ENCODE data around the gene EHMT1.
"Not testable (repeated sequence)": the region's sequence is repeated elsewhere in the genome, so short reads cannot be mapped to it uniquely, and the experiment has no call there.

The EHMT1 gene

GRCh38 chr9:137734181-137734580 lies 115.4 kb downstream of the EHMT1 start:
- DNase-seq (ENCODE audit: low spot score) (no peak), FAIRE-seq (no peak)

DNA sequence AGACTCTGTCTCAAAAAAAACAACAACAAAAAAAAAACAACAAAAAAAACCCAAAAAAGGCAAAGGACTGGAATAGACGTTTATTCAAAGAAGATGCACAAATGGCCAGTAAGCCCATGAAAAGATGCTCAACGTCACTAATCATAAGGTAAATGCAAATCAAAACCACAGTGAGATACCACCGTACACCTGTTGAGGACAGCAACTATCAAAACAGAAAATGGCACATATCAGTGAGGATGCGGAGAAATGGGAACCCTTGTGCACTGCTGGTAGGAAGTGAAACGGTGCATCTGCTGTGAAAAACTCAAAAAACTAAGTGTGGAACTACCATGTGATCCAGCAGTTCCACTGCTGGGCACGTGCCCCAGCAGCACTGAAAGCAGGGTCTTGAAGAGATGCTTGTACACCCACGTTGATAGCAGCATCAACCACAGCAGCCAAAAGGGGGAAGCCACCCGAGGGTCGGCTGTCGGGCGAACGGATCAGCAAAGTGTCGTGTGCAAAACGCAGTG lies 119.4 kb downstream of the EHMT1 start:
- not testable (repeated sequence) for FAIRE-seq; DNase-seq (ENCODE audit: low spot score)

- no peak for DNase-seq (ENCODE audit: low spot score)
Observed at GRCh38 chr9:137738703-137739102, 119.9 kb downstream of the EHMT1 start.

GRCh38 chr9:137739371-137740309 lies 120.8 kb downstream of the EHMT1 start:
- FAIRE-seq = no peak
- no peak for DNase-seq (ENCODE audit: low spot score)

More at GRCh38 chr9:137738703-137739102, 119.9 kb downstream of the EHMT1 start:
- no peak for FAIRE-seq

GRCh38 chr9:137740312-137740711 lies 121.5 kb downstream of the EHMT1 start:
- FAIRE-seq (no peak), DNase-seq (ENCODE audit: low spot score) (no peak)

DNA sequence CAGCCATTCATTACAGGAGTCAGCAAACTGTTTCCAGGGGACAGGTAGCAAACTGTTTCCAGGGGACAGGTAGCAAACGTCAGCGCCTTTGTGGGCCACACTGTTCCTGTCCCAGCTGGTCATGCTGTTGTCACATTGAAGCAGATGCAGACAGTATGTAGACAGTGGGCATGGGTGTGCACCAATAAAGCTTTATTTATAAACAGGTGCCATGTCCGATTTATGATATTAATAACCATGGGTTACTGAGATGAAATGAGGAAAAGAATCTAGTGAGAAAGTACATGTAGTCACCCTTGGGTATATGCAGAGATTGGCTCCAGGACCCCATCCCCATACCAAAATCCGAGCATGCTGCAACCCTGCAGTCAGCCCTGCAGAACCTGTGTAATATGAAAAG lies 122.5 kb downstream of the EHMT1 start:
- DNase-seq (ENCODE audit: low spot score) = no peak
- FAIRE-seq = no peak

DNA sequence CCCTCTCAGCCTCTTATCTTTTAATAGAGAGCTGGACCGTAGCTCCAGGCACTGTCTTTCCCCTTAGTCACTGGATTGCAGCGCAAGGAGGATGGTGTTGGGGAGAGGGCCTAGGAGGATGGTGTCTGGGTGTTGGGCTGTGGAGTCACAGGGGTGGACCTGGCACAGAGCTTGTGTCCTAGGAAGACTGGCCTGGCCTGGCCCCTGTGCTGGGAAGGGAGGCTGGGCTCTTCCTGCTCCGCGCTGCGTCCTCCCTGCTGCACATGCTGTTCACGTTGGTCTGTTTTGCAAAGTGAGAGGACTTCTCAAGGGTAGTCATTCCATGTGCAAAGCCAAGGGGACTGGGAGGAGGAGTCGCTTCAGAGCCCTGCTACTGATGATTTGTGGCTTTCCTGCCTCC lies 123.9 kb downstream of the EHMT1 start:
- DNase-seq (ENCODE audit: low spot score) (no peak), FAIRE-seq (no peak)

DNA sequence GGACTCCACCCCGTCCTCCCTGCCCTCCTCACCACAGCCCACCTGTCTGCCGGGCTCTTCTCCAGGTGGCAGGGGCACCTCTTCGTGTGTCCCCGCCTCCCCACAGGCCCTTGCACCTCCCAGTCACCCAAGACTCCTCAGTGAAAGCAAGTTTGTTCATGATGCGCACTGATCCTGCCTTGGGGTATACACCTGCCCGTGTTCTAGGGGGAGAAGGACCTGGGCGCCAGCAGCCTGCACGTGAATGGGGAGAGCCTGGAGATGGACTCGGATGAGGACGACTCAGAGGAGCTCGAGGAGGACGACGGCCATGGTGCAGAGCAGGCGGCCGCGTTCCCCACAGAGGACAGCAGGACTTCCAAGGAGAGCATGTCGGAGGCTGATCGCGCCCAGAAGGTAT lies 124.9 kb downstream of the EHMT1 start:
- FAIRE-seq (no peak), DNase-seq (ENCODE audit: low spot score) (no peak)

GRCh38 chr9:137744632-137745183 lies 125.9 kb downstream of the EHMT1 start:
- no peak for DNase-seq (ENCODE audit: low spot score)

GRCh38 chr9:137745541-137745991 lies 126.8 kb downstream of the EHMT1 start:
- no peak for DNase-seq (ENCODE audit: low spot score)
- no peak for FAIRE-seq

More at GRCh38 chr9:137744632-137745183, 125.9 kb downstream of the EHMT1 start:
- no peak for FAIRE-seq

GRCh38 chr9:137748311-137748710 lies 129.5 kb downstream of the EHMT1 start:
- no peak for DNase-seq (ENCODE audit: low spot score)
- no peak for FAIRE-seq

DNA sequence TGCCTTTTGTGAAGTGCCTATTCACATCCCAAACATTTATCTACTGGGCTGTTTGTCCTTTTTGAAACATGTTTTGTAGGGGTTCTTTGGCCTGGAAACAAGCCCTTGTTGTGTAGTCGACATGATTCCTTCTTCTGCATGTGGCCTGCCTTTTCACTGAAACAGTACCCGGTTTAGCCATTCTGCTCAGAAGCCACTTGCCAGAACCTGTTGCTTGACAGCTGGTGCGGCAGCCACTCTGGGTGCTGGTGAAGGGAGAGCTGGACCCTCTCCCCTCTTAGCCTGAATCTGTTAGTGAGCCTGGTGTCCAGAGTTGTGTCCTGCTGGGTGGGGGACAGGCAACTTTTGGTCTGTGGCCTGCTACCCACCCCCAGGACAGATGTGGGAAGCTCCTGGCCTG lies 129.9 kb downstream of the EHMT1 start:
- FAIRE-seq = no peak
- DNase-seq (ENCODE audit: low spot score) = no peak

GRCh38 chr9:137749511-137749910 lies 130.7 kb downstream of the EHMT1 start:
- DNase-seq (ENCODE audit: low spot score) (no peak), FAIRE-seq (no peak)

GRCh38 chr9:137750007-137750406 lies 131.2 kb downstream of the EHMT1 start:
- DNase-seq (ENCODE audit: low spot score) = no peak
- no peak for FAIRE-seq

- FAIRE-seq = no peak
- DNase-seq (ENCODE audit: low spot score) = no peak
Observed at GRCh38 chr9:137750566-137750965, 131.8 kb downstream of the EHMT1 start.

DNA sequence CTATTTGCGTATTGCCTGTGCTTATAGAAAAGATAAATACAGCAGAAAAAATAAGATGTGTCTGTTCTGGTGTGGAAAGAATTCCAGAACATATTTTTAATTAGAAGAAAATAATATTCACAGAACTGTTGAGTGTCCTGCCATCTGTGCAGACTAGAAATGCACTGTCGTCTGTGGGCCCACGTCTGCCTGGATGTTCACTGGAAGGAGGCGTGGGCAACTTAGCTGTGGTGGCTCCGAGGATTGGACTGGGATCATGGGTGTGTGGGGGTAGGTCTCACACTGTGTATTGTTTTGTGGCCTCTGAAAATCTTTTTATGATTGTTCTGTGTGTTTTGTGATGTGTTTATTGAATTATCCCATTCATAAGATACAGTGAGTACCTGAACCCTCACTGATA lies 132.8 kb downstream of the EHMT1 start:
- FAIRE-seq = no peak
- no peak for DNase-seq (ENCODE audit: low spot score)

DNA sequence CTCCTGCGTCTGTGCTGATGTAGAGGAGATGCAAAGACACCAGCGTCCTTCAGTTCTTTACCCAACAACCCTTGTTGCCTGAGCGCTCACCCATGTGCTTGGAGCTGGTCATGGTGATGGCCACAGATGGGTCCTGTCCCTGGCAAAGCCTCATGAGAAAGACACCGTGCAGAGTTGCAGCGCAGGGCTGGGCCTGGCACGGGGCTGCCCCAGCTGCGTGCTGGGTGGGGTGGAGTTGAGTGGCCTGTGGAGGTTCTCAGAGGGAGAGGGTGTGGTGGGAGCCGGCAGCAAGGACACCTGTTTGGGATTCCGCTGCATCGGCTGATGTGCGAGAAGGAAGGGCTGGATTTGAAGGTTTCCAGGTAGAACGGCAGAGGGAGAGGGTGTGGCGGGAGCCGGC lies 133.6 kb downstream of the EHMT1 start:
- FAIRE-seq (no peak), DNase-seq (ENCODE audit: low spot score) (no peak)

- no peak for FAIRE-seq
- DNase-seq (ENCODE audit: low spot score) = no peak
Observed at GRCh38 chr9:137753192-137753765, 134.5 kb downstream of the EHMT1 start.

GRCh38 chr9:137755261-137755927 lies 136.6 kb downstream of the EHMT1 start:
- DNase-seq (ENCODE audit: low spot score) (no peak), FAIRE-seq (no peak)

DNA sequence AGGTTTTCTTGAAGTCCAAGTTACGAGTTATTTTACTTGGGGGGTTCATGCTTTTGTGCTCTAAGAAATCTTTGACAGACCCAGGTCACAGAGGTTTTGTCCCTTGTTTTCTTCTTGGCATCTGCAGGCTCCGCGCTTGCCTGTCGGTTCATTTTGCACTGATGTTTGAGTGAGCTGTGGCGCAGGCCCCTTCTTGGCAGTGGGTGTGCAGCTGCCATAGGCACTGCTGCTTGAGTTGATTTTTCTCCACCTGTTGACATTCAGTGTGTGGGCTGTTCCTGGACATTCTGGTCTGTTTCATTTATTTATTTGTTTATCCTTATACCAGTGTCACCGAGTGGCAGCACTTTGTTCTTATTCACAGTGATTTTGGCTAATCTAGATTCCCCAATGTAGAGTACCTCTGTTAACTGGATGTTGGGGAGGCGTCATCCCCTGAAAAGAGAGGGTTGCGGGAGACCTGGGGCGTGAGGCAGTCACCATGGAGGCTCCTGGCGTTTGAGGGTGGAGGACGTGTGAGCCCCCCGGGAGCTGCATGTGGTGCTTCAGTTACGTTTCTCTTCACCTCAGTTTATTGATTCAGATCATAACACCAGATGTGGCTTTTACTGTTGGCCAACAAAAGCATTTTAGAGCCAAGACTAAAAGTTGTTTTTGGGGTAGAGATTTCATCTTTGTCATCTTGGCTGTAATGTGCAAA lies 137.4 kb downstream of the EHMT1 start:
- FAIRE-seq (no peak), DNase-seq (ENCODE audit: low spot score) (no peak)

GRCh38 chr9:137757139-137757538 lies 138.3 kb downstream of the EHMT1 start:
- FAIRE-seq (no peak), DNase-seq (ENCODE audit: low spot score) (no peak)

Measured in urothelium cell line (cell line).